Type B pancreatic cell (in vitro differentiated cells): ENCODE results near the gene IGFBP6. TPM values are rescaled to one million over a fixed set of nuclear protein-coding genes. Genes with fewer than 3 reads are reported as not detected.

Source experiments
- DNase-seq: peaks from one replicate; pipeline ENCODE4 v3.0.0; 2021; ENCODE audit warnings: mixed read lengths; ENCODE audit not compliant: unreplicated experiment; ENCODE audit errors: extremely low spot score
- H3K27ac Mint-ChIP-seq: 2 replicates; pipeline ENCODE4 v1.8.0; 2021; ENCODE audit warnings: mild to moderate bottlenecking, mixed read lengths
- H3K27me3 Mint-ChIP-seq: 2 replicates; pipeline ENCODE4 v1.8.0; 2021; ENCODE audit warnings: mixed read lengths
- H3K36me3 Mint-ChIP-seq: 2 replicates; pipeline ENCODE4 v1.8.0; 2021; ENCODE audit warnings: mixed read lengths
- H3K4me1 Mint-ChIP-seq: one replicate; pipeline ENCODE4 v1.8.0; 2021; ENCODE audit warnings: mixed read lengths; ENCODE audit not compliant: unreplicated experiment
- H3K4me3 Mint-ChIP-seq: 2 replicates; pipeline ENCODE4 v1.8.0; 2021; ENCODE audit warnings: mild to moderate bottlenecking, mixed read lengths
- H3K9me3 Mint-ChIP-seq: 2 replicates; pipeline ENCODE4 v1.8.0; 2021; ENCODE audit warnings: mixed read lengths
- total RNA-seq: library from RNA; stranded (reverse); gene quantifications from 2 replicates; pipeline ENCODE4 v1.2.1, GENCODE V29; 2021; ENCODE audit warnings: low replicate concordance
- TF ChIP-seq, protein P1 (sequence below): fragments of 200-600 bp; sonication (generic); conservative IDR thresholded peaks from 2 replicates; pipeline ENCODE4 v1.5.0; 2021; ENCODE audit warnings: antibody characterized with exemption, mild to moderate bottlenecking

The IGFBP6 gene
- total RNA-seq, 1 donor from 2014 or later = 25.1 TPM

DNA sequence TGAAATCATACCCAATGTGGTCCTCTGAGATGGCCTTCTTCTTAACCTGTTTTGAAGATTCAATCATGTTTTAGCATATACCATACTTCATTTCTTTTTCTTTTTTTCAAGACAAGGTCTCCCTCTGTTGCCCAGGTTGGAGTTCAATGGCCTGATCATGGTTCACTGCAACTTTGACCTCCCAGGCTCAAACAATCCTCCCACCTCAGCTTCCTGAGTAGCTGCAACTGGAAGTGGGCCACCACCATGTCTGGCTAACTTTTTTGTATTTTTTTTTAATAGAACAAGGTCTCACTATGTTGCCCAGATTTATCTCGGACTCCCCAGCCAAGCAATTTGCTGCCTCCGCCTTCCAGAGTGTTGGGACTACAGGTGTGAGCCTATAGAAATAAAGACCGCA lies 36.3 kb downstream of the IGFBP6 start:
- TF ChIP-seq, protein P1, sequence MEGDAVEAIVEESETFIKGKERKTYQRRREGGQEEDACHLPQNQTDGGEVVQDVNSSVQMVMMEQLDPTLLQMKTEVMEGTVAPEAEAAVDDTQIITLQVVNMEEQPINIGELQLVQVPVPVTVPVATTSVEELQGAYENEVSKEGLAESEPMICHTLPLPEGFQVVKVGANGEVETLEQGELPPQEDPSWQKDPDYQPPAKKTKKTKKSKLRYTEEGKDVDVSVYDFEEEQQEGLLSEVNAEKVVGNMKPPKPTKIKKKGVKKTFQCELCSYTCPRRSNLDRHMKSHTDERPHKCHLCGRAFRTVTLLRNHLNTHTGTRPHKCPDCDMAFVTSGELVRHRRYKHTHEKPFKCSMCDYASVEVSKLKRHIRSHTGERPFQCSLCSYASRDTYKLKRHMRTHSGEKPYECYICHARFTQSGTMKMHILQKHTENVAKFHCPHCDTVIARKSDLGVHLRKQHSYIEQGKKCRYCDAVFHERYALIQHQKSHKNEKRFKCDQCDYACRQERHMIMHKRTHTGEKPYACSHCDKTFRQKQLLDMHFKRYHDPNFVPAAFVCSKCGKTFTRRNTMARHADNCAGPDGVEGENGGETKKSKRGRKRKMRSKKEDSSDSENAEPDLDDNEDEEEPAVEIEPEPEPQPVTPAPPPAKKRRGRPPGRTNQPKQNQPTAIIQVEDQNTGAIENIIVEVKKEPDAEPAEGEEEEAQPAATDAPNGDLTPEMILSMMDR = no peak
- Mint-ChIP-seq H3K4me3 (no peak overlapping the region), H3K36me3 (no peaks in the 10 kb centered on the region), H3K9me3 (peaks cover 1% of the 10 kb centered on the region), H3K4me1 (no peaks in the 10 kb centered on the region), H3K27ac (no peak overlapping the region), H3K27me3 (peaks cover 9% of the 10 kb centered on the region)
- DNase-seq = peak; percentile 11

DNA sequence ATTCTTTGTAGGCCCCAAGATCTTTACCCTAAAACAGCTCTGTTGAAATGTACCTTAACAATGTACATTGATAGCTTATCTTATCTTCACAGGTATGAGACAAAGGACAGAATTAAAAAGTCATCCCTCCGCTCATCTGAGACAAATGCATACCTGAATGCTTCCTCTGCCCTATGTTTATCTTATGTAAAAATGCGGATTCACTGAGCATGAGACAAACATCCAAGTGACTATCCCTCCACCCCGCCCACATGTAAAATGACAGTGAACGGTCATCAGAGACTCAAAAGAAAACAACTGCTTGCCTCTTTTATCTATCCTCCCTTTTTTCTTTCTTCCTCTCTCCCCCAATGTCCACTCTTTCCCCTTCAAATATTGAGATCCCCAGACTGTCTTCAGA lies 45.9 kb downstream of the IGFBP6 start:
- Mint-ChIP-seq H3K9me3 (peaks cover 4% of the 10 kb centered on the region), H3K27ac (peak overlapping the region; percentile 13), H3K36me3 (no peaks in the 10 kb centered on the region), H3K27me3 (no peaks in the 10 kb centered on the region), H3K4me1 (no peaks in the 10 kb centered on the region), H3K4me3 (no peak overlapping the region)
- TF ChIP-seq, protein P1 = no peak
- DNase-seq = no peak

DNA sequence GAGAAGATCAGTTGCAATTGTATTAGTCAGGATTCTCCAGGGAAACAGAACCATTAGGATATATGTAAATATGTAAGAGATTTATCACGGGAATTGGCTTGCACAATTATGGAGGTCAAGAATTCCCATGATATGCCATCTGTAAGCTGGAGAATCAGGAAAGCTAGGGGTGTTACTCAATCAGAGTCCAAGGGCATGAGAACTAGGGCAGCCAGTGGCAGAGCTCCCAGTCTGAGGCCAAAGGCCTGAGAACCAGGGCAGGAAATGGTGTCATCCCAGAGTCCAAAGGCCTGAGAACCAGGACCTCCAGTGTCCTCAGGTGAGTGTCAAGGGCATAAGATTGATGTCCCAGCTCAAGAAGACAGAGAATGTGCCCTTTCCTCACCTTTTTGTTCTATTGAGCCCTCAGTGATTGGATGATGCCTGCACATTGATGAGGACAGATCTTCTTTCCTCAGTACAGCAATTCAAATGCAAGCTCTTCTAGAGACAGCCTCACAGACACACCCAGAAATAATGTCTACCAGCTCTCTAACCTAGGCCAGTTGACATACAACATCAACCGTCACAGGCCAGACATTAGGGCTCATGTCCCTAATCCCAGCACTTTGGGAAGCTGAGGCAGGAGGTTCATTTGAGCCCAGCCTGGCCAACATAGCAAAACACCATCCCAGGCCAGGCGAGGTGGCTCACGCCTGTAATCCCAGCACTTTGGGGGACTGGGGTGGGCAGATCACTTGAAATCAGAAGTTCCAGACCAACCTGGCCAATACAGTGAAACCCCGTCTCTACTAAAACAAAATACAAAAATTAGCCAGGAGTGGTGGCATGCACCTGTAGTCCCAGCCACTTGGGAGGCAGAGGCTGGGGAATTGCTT lies 48.2 kb downstream of the IGFBP6 start:
- no peaks in the 10 kb centered on the region for H3K27me3 Mint-ChIP-seq
- no peaks in the 10 kb centered on the region for H3K36me3 Mint-ChIP-seq
- H3K4me1 Mint-ChIP-seq = no peaks in the 10 kb centered on the region
- TF ChIP-seq, protein P1 = no peak
- no peak overlapping the region for H3K4me3 Mint-ChIP-seq
- H3K9me3 Mint-ChIP-seq = no peaks in the 10 kb centered on the region
- no peak for DNase-seq
- no peak overlapping the region for H3K27ac Mint-ChIP-seq

DNA sequence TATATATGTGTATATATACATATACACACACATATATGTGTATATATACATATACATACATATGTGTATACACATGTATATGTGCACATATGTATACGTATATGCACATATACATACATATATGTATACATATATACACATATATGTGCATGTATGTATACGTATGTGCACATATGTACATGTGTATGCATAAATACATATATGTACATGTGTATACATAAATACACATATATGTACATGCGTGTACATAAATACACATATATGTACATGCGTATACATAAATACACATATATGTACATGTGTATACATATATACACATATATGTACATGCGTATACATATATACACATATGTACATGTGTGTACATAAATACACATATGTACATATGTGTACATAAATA lies 49.7 kb downstream of the IGFBP6 start:
- no peak for DNase-seq
- H3K4me3 Mint-ChIP-seq = no peak overlapping the region
- H3K27ac Mint-ChIP-seq = no peak overlapping the region
- H3K27me3 Mint-ChIP-seq = no peaks in the 10 kb centered on the region
- H3K36me3 Mint-ChIP-seq = no peaks in the 10 kb centered on the region
- no peaks in the 10 kb centered on the region for H3K4me1 Mint-ChIP-seq
- TF ChIP-seq, protein P1 = no peak
- no peaks in the 10 kb centered on the region for H3K9me3 Mint-ChIP-seq

DNA sequence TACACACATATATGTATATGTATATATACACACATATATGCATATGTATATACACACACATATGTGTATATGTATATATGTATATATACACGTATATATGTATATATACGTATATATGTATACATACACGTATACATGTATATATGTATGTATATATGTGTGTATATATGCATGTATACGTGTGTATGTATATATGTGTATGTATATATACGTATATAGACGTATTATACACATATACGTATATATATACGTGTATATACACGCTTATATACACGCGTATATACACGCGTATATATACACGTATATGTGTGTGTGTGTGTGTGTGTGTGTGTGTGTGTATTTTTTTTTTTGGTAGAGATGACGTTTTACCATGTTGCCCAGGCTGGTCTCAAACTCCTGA lies 50.2 kb downstream of the IGFBP6 start:
- Mint-ChIP-seq H3K27ac (no peak overlapping the region), H3K9me3 (no peaks in the 10 kb centered on the region), H3K4me3 (no peak overlapping the region), H3K4me1 (no peaks in the 10 kb centered on the region), H3K36me3 (no peaks in the 10 kb centered on the region), H3K27me3 (no peaks in the 10 kb centered on the region)
- TF ChIP-seq, protein P1 = no peak
- DNase-seq = no peak
